Mesenchymal stem cell (in vitro differentiated cells and primary cell): ENCODE results near the gene SEMA4A.
A peak's percentile ranks its signal among the peaks of the same experiment; 100 is the strongest.

Source experiments
- DNase-seq: peaks from one replicate; pipeline ENCODE4 v3.0.0-alpha.2; 2013
- H2AFZ ChIP-seq: one replicate; pipeline ENCODE4 v1.6.1; 2013; ENCODE audit warnings: low read depth, mild to moderate bottlenecking, control low read depth, inconsistent platforms, low read length, moderate library complexity
- H2AK5ac ChIP-seq: 2 replicates; pipeline ENCODE4 v1.6.1; 2013; ENCODE audit warnings: low read length, moderate library complexity, mild to moderate bottlenecking, inconsistent platforms; ENCODE audit not compliant: severe bottlenecking
- H2BK120ac ChIP-seq: one replicate; pipeline ENCODE4 v1.6.1; 2013; ENCODE audit warnings: low read depth, mild to moderate bottlenecking, inconsistent platforms, low read length, moderate library complexity
- H2BK12ac ChIP-seq, 2 experiments: one replicate each; pipeline ENCODE4 v1.6.1; 2013; ENCODE audit warnings: inconsistent platforms in 2 of 2, low read length in 2 of 2, mild to moderate bottlenecking in 2 of 2, moderate library complexity in 2 of 2, control low read depth in 1 of 2
- H2BK15ac ChIP-seq: one replicate; pipeline ENCODE4 v1.6.1; 2013; ENCODE audit warnings: mild to moderate bottlenecking, low read depth, inconsistent platforms; ENCODE audit not compliant: poor library complexity, severe bottlenecking
- H2BK5ac ChIP-seq: 2 replicates; pipeline ENCODE4 v1.6.1; 2013; ENCODE audit warnings: low read depth, mild to moderate bottlenecking, low read length, control low read depth, inconsistent platforms; ENCODE audit not compliant: poor library complexity, severe bottlenecking
- H3K14ac ChIP-seq, 2 experiments: one replicate each; pipeline ENCODE4 v1.6.1; 2013; ENCODE audit warnings: inconsistent platforms in 2 of 2, low read length in 2 of 2, control low read depth in 1 of 2, mild to moderate bottlenecking in 1 of 2, moderate library complexity in 1 of 2
- H3K18ac ChIP-seq, 2 experiments: one replicate each; pipeline ENCODE4 v1.6.1; 2013; ENCODE audit warnings: inconsistent platforms in 2 of 2, low read length in 2 of 2, control low read depth in 1 of 2, low read depth in 1 of 2, mild to moderate bottlenecking in 1 of 2
- H3K23ac ChIP-seq, 2 experiments: one replicate each; pipeline ENCODE4 v1.6.1; 2013; ENCODE audit warnings: inconsistent platforms in 2 of 2, low read length in 2 of 2, mild to moderate bottlenecking in 2 of 2, moderate library complexity in 2 of 2, control low read depth in 1 of 2
- H3K27ac ChIP-seq: 2 replicates; pipeline ENCODE4 v1.5.1; 2013; ENCODE audit warnings: mild to moderate bottlenecking, moderate library complexity, low read length, control low read depth, inconsistent platforms; ENCODE audit not compliant: poor library complexity, severe bottlenecking
- H3K27me3 ChIP-seq, 2 experiments: 2 replicates each; pipeline versions ENCODE4 v1.6.1 to v1.7.0; 2013; ENCODE audit warnings: low read length in 2 of 2, mild to moderate bottlenecking in 2 of 2, moderate library complexity in 2 of 2, control low read depth in 1 of 2, inconsistent platforms in 1 of 2; ENCODE audit not compliant: control insufficient read depth in 1 of 2, insufficient read depth in 1 of 2
- H3K36me3 ChIP-seq, 2 experiments: 2 replicates each; pipeline versions ENCODE4 v1.6.1 to v1.7.0; 2013; ENCODE audit warnings: low read length in 2 of 2, control low read depth in 1 of 2, inconsistent platforms in 1 of 2, low read depth in 1 of 2, mild to moderate bottlenecking in 1 of 2; ENCODE audit not compliant: insufficient read depth in 2 of 2, control insufficient read depth in 1 of 2
- H3K4ac ChIP-seq, 2 experiments: one replicate each; pipeline ENCODE4 v1.6.1; 2013; ENCODE audit warnings: inconsistent platforms in 2 of 2, low read length in 2 of 2, mild to moderate bottlenecking in 2 of 2, moderate library complexity in 2 of 2, control low read depth in 1 of 2, low read depth in 1 of 2
- H3K4me1 ChIP-seq: 2 replicates; pipeline ENCODE4 v1.6.1; 2013; ENCODE audit warnings: low read depth, low read length, control low read depth; ENCODE audit not compliant: control insufficient read depth, insufficient read depth
- H3K4me2 ChIP-seq: 2 replicates; pipeline ENCODE4 v1.6.1; 2013; ENCODE audit warnings: low read length, mild to moderate bottlenecking, inconsistent platforms; ENCODE audit not compliant: poor library complexity, severe bottlenecking
- H3K4me3 ChIP-seq, 2 experiments: 2 replicates each; pipeline versions ENCODE4 v1.5.1 to v1.7.0; 2013; ENCODE audit warnings: low read length in 2 of 2, mild to moderate bottlenecking in 2 of 2, control low read depth in 1 of 2, low read depth in 1 of 2; ENCODE audit not compliant: insufficient read depth in 1 of 2
- H3K79me1 ChIP-seq: replicated peaks from 2 replicates; pipeline ENCODE4 v1.6.1; 2013; ENCODE audit warnings: mild to moderate bottlenecking, control low read depth, low read length, inconsistent platforms; ENCODE audit not compliant: poor library complexity, severe bottlenecking
- H3K9ac ChIP-seq: 2 replicates; pipeline ENCODE4 v1.7.0; 2013; ENCODE audit warnings: mild to moderate bottlenecking, low read length, moderate library complexity
- H3K9me3 ChIP-seq: 2 replicates; pipeline ENCODE4 v1.7.0; 2013; ENCODE audit warnings: mild to moderate bottlenecking, low read length; ENCODE audit not compliant: control insufficient read depth
- H4K8ac ChIP-seq: one replicate; pipeline ENCODE4 v1.6.1; 2013; ENCODE audit warnings: inconsistent platforms, mild to moderate bottlenecking, low read length, moderate library complexity
- H4K91ac ChIP-seq: one replicate; pipeline ENCODE4 v1.6.1; 2013; ENCODE audit warnings: mild to moderate bottlenecking, low read length, inconsistent platforms
- whole genome bisulfite sequencing: methylation state at CpG from one replicate; pipeline ENCODE4 v1.1.7; 2013; ENCODE audit warnings: mixed read lengths; 5-methylcytosine and 5-hydroxymethylcytosine counted together

Gene SEMA4A

DNA sequence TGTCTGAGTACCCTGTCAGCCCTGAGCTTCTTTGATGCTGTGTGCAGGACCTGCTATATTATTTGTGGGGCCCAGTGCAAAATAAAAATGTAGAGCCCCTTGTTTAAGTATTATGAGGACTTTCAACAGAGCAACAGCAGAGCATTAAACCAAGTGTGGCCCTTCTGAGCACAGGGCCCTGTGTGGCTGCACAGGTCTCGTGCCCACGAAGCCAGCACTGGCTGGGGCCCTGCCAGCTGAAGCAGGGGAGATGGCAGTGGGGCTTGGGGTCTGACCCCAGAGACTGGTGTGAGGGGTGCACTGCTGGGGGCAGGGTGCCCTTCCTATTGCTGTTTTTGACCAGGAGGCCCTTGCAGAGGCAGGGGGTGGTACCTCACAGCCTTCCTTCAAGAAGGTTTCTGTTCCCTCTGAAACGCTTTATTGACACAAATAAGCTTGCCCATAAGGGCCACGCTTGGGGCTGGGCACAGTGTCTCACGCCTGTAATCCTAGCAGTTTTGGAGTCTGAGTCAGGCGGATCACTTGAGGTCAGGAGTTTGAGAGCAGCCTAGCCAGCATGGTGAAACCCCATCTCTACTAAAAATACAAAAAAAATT is 2.2 kb upstream of the SEMA4A start:
- peak overlapping the region in 1 of 2 experiments; percentile 57 for H3K18ac ChIP-seq
- H3K4ac ChIP-seq = peak overlapping the region in 1 of 2 experiments; percentile 26
- no peak overlapping the region for H3K27ac ChIP-seq
- H3K9ac ChIP-seq = no peak overlapping the region
- H3K4me2 ChIP-seq = no peak overlapping the region
- peak overlapping the region in 1 of 2 experiments; percentile 76 for H3K14ac ChIP-seq
- no peak overlapping the region for H4K91ac ChIP-seq
- H3K79me1 ChIP-seq = no peaks in the 10 kb centered on the region
- H3K23ac ChIP-seq = no peak overlapping the region
- H2AFZ ChIP-seq = no peak overlapping the region
- no peak overlapping the region for H2BK120ac ChIP-seq
- no peaks in the 10 kb centered on the region for H3K9me3 ChIP-seq
- no peak overlapping the region for H3K4me3 ChIP-seq
- peaks cover 12 to 59% of the 10 kb centered on the region in 2 experiments for H3K27me3 ChIP-seq
- WGBS = 71% methylated on average over 6 of the region's 6 CpGs
- no peak overlapping the region for H2BK15ac ChIP-seq
- peak overlapping the region in 1 of 2 experiments; percentile 42 for H2BK12ac ChIP-seq
- peaks cover 31% of the 10 kb centered on the region for H3K4me1 ChIP-seq
- H2AK5ac ChIP-seq = peak overlapping the region; percentile 21
- H4K8ac ChIP-seq = no peak overlapping the region
- H3K36me3 ChIP-seq = no peaks in the 10 kb centered on the region
- peak; percentile 76 for DNase-seq
- no peak overlapping the region for H2BK5ac ChIP-seq

DNA sequence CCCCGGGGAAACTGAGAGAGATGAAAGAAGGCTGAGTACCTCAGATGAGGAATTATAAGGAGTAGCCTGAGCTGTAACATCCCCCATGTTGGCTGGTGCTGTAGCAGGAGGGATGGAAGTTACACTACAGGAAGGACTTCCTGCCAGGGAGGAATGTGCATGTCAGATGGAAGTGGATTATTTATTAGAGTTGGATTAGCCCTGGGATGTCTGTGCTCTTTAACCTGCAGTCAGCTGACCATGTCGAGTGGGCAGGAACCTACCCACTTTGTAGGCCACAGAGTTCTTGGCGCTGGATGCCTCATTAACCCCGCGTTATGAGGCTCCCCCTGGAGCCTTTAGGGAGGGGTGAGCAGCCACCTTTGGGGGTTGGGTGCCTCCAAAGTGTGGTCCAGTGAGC is 757 bp upstream of the SEMA4A start:
- Histone ChIP-seq H3K9ac (no peak overlapping the region), H3K4me1 (peaks cover 25% of the 10 kb centered on the region), H3K27ac (no peak overlapping the region), H2BK15ac (no peak overlapping the region), H2BK5ac (no peak overlapping the region), H2BK120ac (no peak overlapping the region), H3K9me3 (no peaks in the 10 kb centered on the region), H3K4me3 (no peak overlapping the region), H2BK12ac (no peak overlapping the region), H3K4ac (no peak overlapping the region), H3K23ac (no peak overlapping the region), H2AK5ac (no peak overlapping the region), H3K18ac (peak overlapping the region in 1 of 2 experiments; percentile 34), H3K79me1 (no peaks in the 10 kb centered on the region), H3K36me3 (no peaks in the 10 kb centered on the region), H3K4me2 (peak overlapping the region; percentile 3), H2AFZ (no peak overlapping the region), H3K27me3 (peaks cover 12 to 58% of the 10 kb centered on the region in 2 experiments), H4K91ac (no peak overlapping the region), H3K14ac (no peak overlapping the region), H4K8ac (peak overlapping the region; percentile 45)
- peak; percentile 46 for DNase-seq
- 67% methylated on average over 5 of the region's 5 CpGs for WGBS

DNA sequence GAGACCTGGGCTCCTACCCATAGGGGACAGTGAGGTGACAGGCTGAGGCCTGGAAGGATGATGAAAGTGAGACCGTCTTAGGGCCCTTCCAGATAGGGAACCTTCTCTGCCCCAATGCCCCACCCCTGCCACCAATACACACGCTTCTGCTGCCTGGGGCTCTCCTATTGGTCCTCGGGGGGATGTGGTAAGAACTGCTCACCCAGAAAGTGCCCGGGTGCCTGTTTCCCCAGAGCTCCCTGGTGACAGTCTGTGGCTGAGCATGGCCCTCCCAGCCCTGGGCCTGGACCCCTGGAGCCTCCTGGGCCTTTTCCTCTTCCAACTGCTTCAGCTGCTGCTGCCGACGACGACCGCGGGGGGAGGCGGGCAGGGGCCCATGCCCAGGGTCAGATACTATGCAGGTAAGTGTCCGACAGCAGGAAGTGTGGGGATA is 948 bp downstream of the SEMA4A start:
- no peak overlapping the region for H4K8ac ChIP-seq
- no peaks in the 10 kb centered on the region for H3K79me1 ChIP-seq
- H3K4me2 ChIP-seq = no peak overlapping the region
- WGBS = 75% methylated on average over 11 of the region's 11 CpGs
- no peak overlapping the region for H3K27ac ChIP-seq
- H2AK5ac ChIP-seq = no peak overlapping the region
- no peak overlapping the region for H3K23ac ChIP-seq
- H3K9ac ChIP-seq = no peak overlapping the region
- DNase-seq = peak; percentile 50
- no peaks in the 10 kb centered on the region for H3K9me3 ChIP-seq
- no peak overlapping the region for H3K14ac ChIP-seq
- H3K4ac ChIP-seq = no peak overlapping the region
- no peak overlapping the region for H3K18ac ChIP-seq
- no peak overlapping the region for H2BK120ac ChIP-seq
- no peak overlapping the region for H3K4me3 ChIP-seq
- H3K36me3 ChIP-seq = no peaks in the 10 kb centered on the region
- H2BK12ac ChIP-seq = no peak overlapping the region
- H3K4me1 ChIP-seq = peaks cover 26% of the 10 kb centered on the region
- no peak overlapping the region for H4K91ac ChIP-seq
- no peak overlapping the region for H2BK5ac ChIP-seq
- no peak overlapping the region for H2AFZ ChIP-seq
- H3K27me3 ChIP-seq = peaks cover 12 to 54% of the 10 kb centered on the region in 2 experiments
- H2BK15ac ChIP-seq = no peak overlapping the region

DNA sequence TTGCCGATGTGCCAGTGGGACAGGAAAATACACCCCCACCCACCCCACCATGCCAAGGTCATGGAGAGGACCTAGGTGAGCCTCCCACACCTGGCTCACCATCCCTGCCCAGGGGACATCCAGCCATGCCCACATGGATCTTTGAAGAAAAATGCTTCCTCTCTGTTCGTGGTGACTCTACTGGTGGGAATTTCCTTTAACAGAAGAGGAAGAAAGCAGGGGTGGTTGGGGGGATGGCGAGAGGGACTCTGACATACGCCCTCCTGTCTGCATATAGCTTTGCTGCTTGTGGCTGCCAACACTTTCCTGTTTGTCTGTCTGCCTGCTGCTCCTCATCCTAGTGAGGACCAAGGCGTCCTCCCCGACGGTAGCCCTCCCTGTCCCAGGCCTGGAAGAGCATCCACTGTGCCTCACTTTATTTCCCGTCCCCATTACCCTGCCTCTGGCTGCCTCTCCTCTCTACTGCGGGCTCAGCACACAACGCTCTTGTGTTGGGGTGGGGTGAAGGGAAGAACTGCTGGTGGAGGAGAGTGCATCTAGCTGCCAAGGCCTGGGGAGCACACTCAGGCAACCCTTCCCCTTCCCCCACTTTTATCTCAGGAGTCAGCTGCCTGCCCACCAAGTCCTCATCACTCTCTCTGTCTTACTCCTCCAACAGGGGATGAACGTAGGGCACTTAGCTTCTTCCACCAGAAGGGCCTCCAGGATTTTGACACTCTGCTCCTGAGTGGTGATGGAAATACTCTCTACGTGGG is 2.5 kb downstream of the SEMA4A start:
- 77% methylated on average over 8 of the region's 12 CpGs for WGBS
- Histone ChIP-seq H2BK5ac (no peak overlapping the region), H2BK120ac (no peak overlapping the region)

More for the DNA sequence above, 2.5 kb downstream of the SEMA4A start:
- H2AK5ac ChIP-seq = no peak overlapping the region
- no peak overlapping the region for H4K8ac ChIP-seq
- no peak overlapping the region for H2BK15ac ChIP-seq
- peaks cover 8 to 38% of the 10 kb centered on the region in 2 experiments for H3K27me3 ChIP-seq
- H3K4me1 ChIP-seq = peaks cover 30% of the 10 kb centered on the region
- H3K4me2 ChIP-seq = no peak overlapping the region
- no peaks in the 10 kb centered on the region for H3K9me3 ChIP-seq
- H2BK12ac ChIP-seq = no peak overlapping the region
- H3K79me1 ChIP-seq = no peaks in the 10 kb centered on the region
- no peak overlapping the region for H3K18ac ChIP-seq
- H3K36me3 ChIP-seq = no peaks in the 10 kb centered on the region
- H3K27ac ChIP-seq = no peak overlapping the region
- peak; percentile 45 for DNase-seq
- no peak overlapping the region for H3K9ac ChIP-seq
- H3K14ac ChIP-seq = no peak overlapping the region
- no peak overlapping the region for H3K23ac ChIP-seq
- no peak overlapping the region for H3K4ac ChIP-seq
- H4K91ac ChIP-seq = no peak overlapping the region
- no peak overlapping the region for H2AFZ ChIP-seq
- no peak overlapping the region for H3K4me3 ChIP-seq
